Measurements from ENCODE around the gene NXNL1. TPM values are rescaled to one million over a fixed set of nuclear protein-coding genes. Genes with fewer than 3 reads are reported as not detected.

The NXNL1 gene
- total and polyA plus RNA-seq, 2 experiments from 2014 or later = not detected

- Histone ChIP-seq H3K27me3 (replicated peaks; ENCODE audit: insufficient read depth) (no peaks in the 10 kb centered on the region; the same call in 1 of the 2 replicates), H3K36me3 (ENCODE audit: low read depth) (no peaks in the 10 kb centered on the region), H3K9ac (no peak overlapping the region), H3K79me2 (ENCODE audit: insufficient read depth) (no peaks in the 10 kb centered on the region), H3K9me2 (ENCODE audit: insufficient read depth) (no peaks in the 10 kb centered on the region), H3K9me3 (ENCODE audit: low read depth) (no peaks in the 10 kb centered on the region), H3K4me3 (no peak overlapping the region), H3K4me1 (ENCODE audit: insufficient read depth) (no peaks in the 10 kb centered on the region), H4K20me1 (ENCODE audit: insufficient read depth) (no peaks in the 10 kb centered on the region), H3K27ac (no peak overlapping the region), H3K4me2 (ENCODE audit: unreplicated experiment) (no peak overlapping the region), H3F3A (ENCODE audit: insufficient read depth) (no peaks in the 10 kb centered on the region), H2AFZ (no peak overlapping the region)
- no peak for TF ChIP-seq EZH2phosphoT487 (IDR thresholded peaks at IDR 0.05; ENCODE audit: insufficient read depth, low read depth)
- no peak for TF ChIP-seq EZH2 (IDR thresholded peaks at IDR 0.05; ENCODE audit: insufficient read depth, poor library complexity, severe bottlenecking)
- in situ Hi-C loops (cut with MboI) = no loop called here
- DNase-seq = no peak
- 32 to 39% methylated on average over 9 of the region's 9 CpGs for WGBS, 2 experiments (ENCODE audit: low coverage in 1 of 2, low lambda C conversion rate in 2 of 2, missing lambda C conversion rate in 2 of 2)
Observed at GRCh38 chr19:17409990-17410389, 50.7 kb downstream of the NXNL1 start.

GRCh38 chr19:17406887-17407196, 53.9 kb downstream of the NXNL1 start:
- Histone ChIP-seq H3K4me3 (no peak overlapping the region), H3K9me2 (ENCODE audit: insufficient read depth) (no peaks in the 10 kb centered on the region), H4K20me1 (ENCODE audit: insufficient read depth) (no peaks in the 10 kb centered on the region), H3K9ac (no peak overlapping the region), H3K79me2 (ENCODE audit: insufficient read depth) (no peaks in the 10 kb centered on the region), H3F3A (ENCODE audit: insufficient read depth) (no peaks in the 10 kb centered on the region), H3K27me3 (replicated peaks; ENCODE audit: insufficient read depth) (no peaks in the 10 kb centered on the region), H3K4me2 (ENCODE audit: unreplicated experiment) (no peak overlapping the region), H2AFZ (no peak overlapping the region), H3K4me1 (ENCODE audit: insufficient read depth) (no peaks in the 10 kb centered on the region), H3K9me3 (ENCODE audit: low read depth) (no peaks in the 10 kb centered on the region), H3K27ac (no peak overlapping the region), H3K36me3 (ENCODE audit: low read depth) (no peaks in the 10 kb centered on the region)
- 72 to 80% methylated on average over 2 of the region's 2 CpGs for WGBS, 2 experiments (ENCODE audit: low coverage in 1 of 2, low lambda C conversion rate in 2 of 2, missing lambda C conversion rate in 2 of 2)
- DNase-seq = no peak
- in situ Hi-C loops (cut with MboI) = no loop called here
- no peak for TF ChIP-seq EZH2phosphoT487 (IDR thresholded peaks at IDR 0.05; ENCODE audit: insufficient read depth, low read depth)
- no peak for TF ChIP-seq EZH2 (IDR thresholded peaks at IDR 0.05; ENCODE audit: insufficient read depth, poor library complexity, severe bottlenecking)

DNA sequence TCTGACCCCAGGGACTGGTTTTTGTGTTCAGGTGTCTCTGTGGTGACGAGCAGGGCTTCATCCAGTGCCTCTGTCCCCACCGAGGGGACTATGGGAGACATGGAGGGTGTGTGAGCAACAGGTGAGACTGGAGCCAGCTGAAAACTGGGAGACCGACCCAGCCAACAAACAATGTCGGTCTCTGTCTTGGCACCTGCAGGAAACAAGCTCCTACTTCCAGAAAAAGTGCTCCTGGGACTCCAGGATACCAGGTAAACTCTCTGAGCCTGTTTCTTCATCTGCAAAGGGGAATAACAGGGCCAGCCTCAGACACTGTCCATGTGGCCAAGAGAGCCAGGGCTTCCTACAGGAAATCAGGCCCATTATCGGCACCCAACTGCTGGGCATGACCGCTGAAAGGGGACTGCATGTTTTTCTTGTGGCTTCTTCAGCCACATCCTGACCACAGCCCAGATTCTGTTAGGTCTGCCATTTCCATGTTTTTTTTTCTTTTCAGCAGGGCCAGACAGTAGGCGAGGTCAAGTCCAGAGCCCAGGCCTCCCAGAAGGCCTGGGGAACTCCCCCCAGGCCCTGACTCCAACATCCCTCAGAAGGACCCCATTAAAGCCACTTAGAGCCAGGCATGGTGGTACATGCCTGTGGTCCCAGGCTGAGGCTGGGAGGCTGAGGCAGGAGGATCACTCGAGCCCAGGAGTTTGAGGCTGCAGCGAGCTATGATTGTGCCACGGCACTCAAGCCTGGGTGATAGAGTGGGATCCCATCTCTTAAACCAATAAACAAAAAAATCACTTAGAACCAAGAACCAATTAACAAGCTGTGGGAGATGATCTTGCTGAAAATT, 54.5 kb downstream of the NXNL1 start:
- TF ChIP-seq EZH2 (IDR thresholded peaks at IDR 0.05; ENCODE audit: insufficient read depth, poor library complexity, severe bottlenecking) (no peak), EZH2phosphoT487 (IDR thresholded peaks at IDR 0.05; ENCODE audit: insufficient read depth, low read depth) (no peak)
- no peaks in the 10 kb centered on the region for H3K36me3 ChIP-seq (ENCODE audit: low read depth)
- WGBS, 2 experiments (ENCODE audit: low coverage in 1 of 2, low lambda C conversion rate in 2 of 2, missing lambda C conversion rate in 2 of 2) = 87 to 93% methylated on average over 10 of the region's 10 CpGs
- H3K9me3 ChIP-seq (ENCODE audit: low read depth) = no peaks in the 10 kb centered on the region
- DNase-seq = no peak
- no peak overlapping the region for H3K4me2 ChIP-seq (ENCODE audit: unreplicated experiment)
- no peaks in the 10 kb centered on the region for H3K9me2 ChIP-seq (ENCODE audit: insufficient read depth)
- 0 out of 2 replicates have a peak overlapping the region, but pooled peaks have one; percentile 56 for H2AFZ ChIP-seq
- H3K4me1 ChIP-seq (ENCODE audit: insufficient read depth) = no peaks in the 10 kb centered on the region
- no peaks in the 10 kb centered on the region for H3K27me3 ChIP-seq (replicated peaks; ENCODE audit: insufficient read depth)
- H3K9ac ChIP-seq = no peak overlapping the region
- in situ Hi-C loops (cut with MboI) = no loop called here
- no peak overlapping the region for H3K27ac ChIP-seq
- no peak overlapping the region for H3K4me3 ChIP-seq
- no peaks in the 10 kb centered on the region for H4K20me1 ChIP-seq (ENCODE audit: insufficient read depth)
- H3K79me2 ChIP-seq (ENCODE audit: insufficient read depth) = no peaks in the 10 kb centered on the region
- H3F3A ChIP-seq (ENCODE audit: insufficient read depth) = no peaks in the 10 kb centered on the region

Other genes starting within 250 kb of the NXNL1 start
- gene USE1, start 245.6 kb downstream of the NXNL1 start, total RNA-seq (2014; rRNA removed; shearing (Covaris generic)) = 13.2 and 29.0 TPM in 2 replicates
- 29.6 and 32.3 TPM in 2 replicates for gene USE1, start 245.6 kb downstream of the NXNL1 start, polyA plus RNA-seq (2016; fragmentation: Nextera tagmentation; extraction: Ambion mirVana)
- gene OCEL1, start 234.7 kb downstream of the NXNL1 start, total RNA-seq (2014; rRNA removed; shearing (Covaris generic)) = 1.3 and 1.8 TPM in 2 replicates
- 17.1 and 17.4 TPM in 2 replicates for gene OCEL1, start 234.7 kb downstream of the NXNL1 start, polyA plus RNA-seq (2016; fragmentation: Nextera tagmentation; extraction: Ambion mirVana)
- gene NR2F6, start 215.0 kb downstream of the NXNL1 start, total RNA-seq (2014; rRNA removed; shearing (Covaris generic)) = 82.5 and 96.7 TPM in 2 replicates
- gene NR2F6, start 215.0 kb downstream of the NXNL1 start, polyA plus RNA-seq (2016; fragmentation: Nextera tagmentation; extraction: Ambion mirVana) = 11.7 and 14.1 TPM in 2 replicates
- not detected in 2 replicates for gene USHBP1, start 196.2 kb downstream of the NXNL1 start, total RNA-seq (2014; rRNA removed; shearing (Covaris generic))
- not detected in 2 replicates for gene USHBP1, start 196.2 kb downstream of the NXNL1 start, polyA plus RNA-seq (2016; fragmentation: Nextera tagmentation; extraction: Ambion mirVana)
- gene BABAM1, start 193.5 kb downstream of the NXNL1 start, total RNA-seq (2014; rRNA removed; shearing (Covaris generic)) = 78.5 and 82.7 TPM in 2 replicates
- gene BABAM1, start 193.5 kb downstream of the NXNL1 start, polyA plus RNA-seq (2016; fragmentation: Nextera tagmentation; extraction: Ambion mirVana) = 90.3 and 99.6 TPM in 2 replicates
- 0.54 and 1.4 TPM in 2 replicates for gene ANKLE1, start 179.0 kb downstream of the NXNL1 start, total RNA-seq (2014; rRNA removed; shearing (Covaris generic))
- 0.14 and 0.31 TPM in 2 replicates for gene ANKLE1, start 179.0 kb downstream of the NXNL1 start, polyA plus RNA-seq (2016; fragmentation: Nextera tagmentation; extraction: Ambion mirVana)
- gene ABHD8, start 157.5 kb downstream of the NXNL1 start, total RNA-seq (2014; rRNA removed; shearing (Covaris generic)) = 10.9 and 19.1 TPM in 2 replicates
- gene ABHD8, start 157.5 kb downstream of the NXNL1 start, polyA plus RNA-seq (2016; fragmentation: Nextera tagmentation; extraction: Ambion mirVana) = 8.7 and 9.1 TPM in 2 replicates
- 14.7 and 23.0 TPM in 2 replicates for gene MRPL34, start 155.1 kb downstream of the NXNL1 start, total RNA-seq (2014; rRNA removed; shearing (Covaris generic))
- gene MRPL34, start 155.1 kb downstream of the NXNL1 start, polyA plus RNA-seq (2016; fragmentation: Nextera tagmentation; extraction: Ambion mirVana) = 74.5 and 78.8 TPM in 2 replicates
- gene DDA1, start 151.4 kb downstream of the NXNL1 start, total RNA-seq (2014; rRNA removed; shearing (Covaris generic)) = 10.9 and 40.8 TPM in 2 replicates
- gene DDA1, start 151.4 kb downstream of the NXNL1 start, polyA plus RNA-seq (2016; fragmentation: Nextera tagmentation; extraction: Ambion mirVana) = 87.8 and 96.9 TPM in 2 replicates
- gene ANO8, start 126.1 kb downstream of the NXNL1 start, total RNA-seq (2014; rRNA removed; shearing (Covaris generic)) = 2.8 and 4.0 TPM in 2 replicates
- gene ANO8, start 126.1 kb downstream of the NXNL1 start, polyA plus RNA-seq (2016; fragmentation: Nextera tagmentation; extraction: Ambion mirVana) = 0.52 and 0.61 TPM in 2 replicates
- 11.4 and 14.8 TPM in 2 replicates for gene GTPBP3, start 123.4 kb downstream of the NXNL1 start, total RNA-seq (2014; rRNA removed; shearing (Covaris generic))
- gene GTPBP3, start 123.4 kb downstream of the NXNL1 start, polyA plus RNA-seq (2016; fragmentation: Nextera tagmentation; extraction: Ambion mirVana) = 7.6 and 7.9 TPM in 2 replicates
- not detected in 2 replicates for gene PLVAP, start 83.6 kb downstream of the NXNL1 start, total RNA-seq (2014; rRNA removed; shearing (Covaris generic))
- gene PLVAP, start 83.6 kb downstream of the NXNL1 start, polyA plus RNA-seq (2016; fragmentation: Nextera tagmentation; extraction: Ambion mirVana) = not detected in 2 replicates
- not detected in 2 replicates for gene CCDC194, start 66.7 kb downstream of the NXNL1 start, total RNA-seq (2014; rRNA removed; shearing (Covaris generic))
- gene CCDC194, start 66.7 kb downstream of the NXNL1 start, polyA plus RNA-seq (2016; fragmentation: Nextera tagmentation; extraction: Ambion mirVana) = not detected in 2 replicates
- gene BST2, start 55.3 kb downstream of the NXNL1 start, total RNA-seq (2014; rRNA removed; shearing (Covaris generic)) = not detected in 2 replicates
- 0.75 and 0.79 TPM in 2 replicates for gene BST2, start 55.3 kb downstream of the NXNL1 start, polyA plus RNA-seq (2016; fragmentation: Nextera tagmentation; extraction: Ambion mirVana)
- 68.3 and 73.9 TPM in 2 replicates for gene MVB12A, start 40.9 kb downstream of the NXNL1 start, total RNA-seq (2014; rRNA removed; shearing (Covaris generic))
- gene MVB12A, start 40.9 kb downstream of the NXNL1 start, polyA plus RNA-seq (2016; fragmentation: Nextera tagmentation; extraction: Ambion mirVana) = 49.6 and 55.3 TPM in 2 replicates
- gene TMEM221, start 12.3 kb downstream of the NXNL1 start, total RNA-seq (2014; rRNA removed; shearing (Covaris generic)) = 0.22 TPM in 1 of 2 replicates, not detected in the other
- gene TMEM221, start 12.3 kb downstream of the NXNL1 start, polyA plus RNA-seq (2016; fragmentation: Nextera tagmentation; extraction: Ambion mirVana) = 0.30 TPM in 1 of 2 replicates, not detected in the other
- gene SLC27A1, start 9.6 kb upstream of the NXNL1 start, total RNA-seq (2014; rRNA removed; shearing (Covaris generic)) = 30.0 and 34.0 TPM in 2 replicates
- gene SLC27A1, start 9.6 kb upstream of the NXNL1 start, polyA plus RNA-seq (2016; fragmentation: Nextera tagmentation; extraction: Ambion mirVana) = 20.4 and 21.9 TPM in 2 replicates
- gene PGLS, start 50.7 kb upstream of the NXNL1 start, total RNA-seq (2014; rRNA removed; shearing (Covaris generic)) = 96.0 and 125 TPM in 2 replicates
- gene PGLS, start 50.7 kb upstream of the NXNL1 start, polyA plus RNA-seq (2016; fragmentation: Nextera tagmentation; extraction: Ambion mirVana) = 135 and 140 TPM in 2 replicates
- gene COLGALT1, start 94.7 kb upstream of the NXNL1 start, total RNA-seq (2014; rRNA removed; shearing (Covaris generic)) = 126 and 134 TPM in 2 replicates
- gene COLGALT1, start 94.7 kb upstream of the NXNL1 start, polyA plus RNA-seq (2016; fragmentation: Nextera tagmentation; extraction: Ambion mirVana) = 98.9 and 104 TPM in 2 replicates
- gene UNC13A, start 227.4 kb upstream of the NXNL1 start, total RNA-seq (2014; rRNA removed; shearing (Covaris generic)) = under 0.01 and 0.11 TPM in 2 replicates
- 0.03 TPM in 2 replicates for gene UNC13A, start 227.4 kb upstream of the NXNL1 start, polyA plus RNA-seq (2016; fragmentation: Nextera tagmentation; extraction: Ambion mirVana)

All from GM23248 (cell line).